D721Med (cell line): ENCODE data around the gene DKK2.

Experiments
- DNase-seq: peaks from one replicate; pipeline ENCODE4 v3.0.0; 2011; ENCODE audit warnings: low spot score; ENCODE audit not compliant: insufficient read length
- FAIRE-seq: peaks from 2 replicates; lab custom pipeline; 2011; peaks lifted over from hg19 to GRCh38; lab: Jason Lieb, UNC
- CTCF ChIP-seq: IDR thresholded peaks from 2 replicates; pipeline ENCODE4 v1.5.1; 2012; ENCODE audit warnings: mild to moderate bottlenecking, control low read depth; ENCODE audit not compliant: insufficient read depth; ENCODE audit errors: missing control alignments

The DKK2 gene

DNA sequence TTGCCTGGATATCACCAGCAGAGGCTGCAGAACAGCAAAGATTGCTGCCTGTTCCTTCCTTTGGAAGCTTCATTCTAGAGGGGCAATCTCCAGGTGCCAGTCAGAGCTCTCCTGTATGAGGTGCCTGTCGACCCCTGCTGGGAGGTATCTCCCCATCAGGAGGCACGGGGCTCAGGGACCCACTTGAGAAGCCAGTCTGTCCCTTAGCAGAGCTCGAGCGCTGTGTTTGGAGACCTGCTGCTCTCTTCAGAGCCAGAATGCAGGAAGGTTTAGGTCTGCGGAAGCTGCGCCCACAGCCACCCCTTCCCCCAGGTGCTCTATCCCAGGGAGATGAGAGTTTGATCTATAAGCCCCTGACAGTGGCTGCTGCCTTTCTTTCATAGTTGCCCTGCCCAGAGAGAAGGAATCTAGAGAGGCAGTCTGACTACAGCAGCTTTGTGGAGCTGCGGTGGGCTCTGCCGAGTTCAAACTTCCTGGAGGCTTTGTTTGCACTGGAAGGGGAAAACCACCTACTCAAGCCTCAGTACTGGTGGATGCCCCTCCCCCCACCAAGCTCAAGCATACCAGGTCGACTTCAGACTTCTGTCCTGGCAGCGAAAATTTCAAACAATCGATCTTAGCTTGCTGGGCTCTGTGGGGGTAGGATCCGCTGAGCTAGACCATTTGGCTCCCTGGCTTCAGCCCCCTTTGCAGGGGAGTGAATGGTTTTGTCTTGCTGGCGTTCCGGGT, 57.9 kb downstream of the DKK2 start:
- TF ChIP-seq CTCF, result no peak
- DNase-seq (no peak), FAIRE-seq (no peak)

DNA sequence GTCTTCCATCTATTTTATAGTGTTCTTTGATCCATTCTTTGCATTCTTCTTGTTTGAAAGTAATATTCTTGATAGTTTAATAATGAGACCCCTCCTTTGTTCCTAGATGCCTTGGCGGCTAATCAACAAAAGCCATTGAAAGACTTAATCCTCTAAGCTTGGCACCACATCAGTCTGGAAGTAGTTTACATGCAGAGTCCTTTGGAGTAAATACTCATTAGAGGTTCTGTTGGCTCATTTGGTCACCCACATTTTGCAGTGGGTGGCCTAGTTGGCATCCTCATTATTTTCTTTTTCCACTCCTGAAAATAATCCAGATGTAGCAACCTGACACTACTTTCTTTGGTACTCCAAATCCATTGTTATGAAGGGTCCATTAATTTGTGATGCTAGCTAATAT, 64.5 kb downstream of the DKK2 start:
- no peak for DNase-seq
- no peak for TF ChIP-seq CTCF
- FAIRE-seq, result no peak

DNA sequence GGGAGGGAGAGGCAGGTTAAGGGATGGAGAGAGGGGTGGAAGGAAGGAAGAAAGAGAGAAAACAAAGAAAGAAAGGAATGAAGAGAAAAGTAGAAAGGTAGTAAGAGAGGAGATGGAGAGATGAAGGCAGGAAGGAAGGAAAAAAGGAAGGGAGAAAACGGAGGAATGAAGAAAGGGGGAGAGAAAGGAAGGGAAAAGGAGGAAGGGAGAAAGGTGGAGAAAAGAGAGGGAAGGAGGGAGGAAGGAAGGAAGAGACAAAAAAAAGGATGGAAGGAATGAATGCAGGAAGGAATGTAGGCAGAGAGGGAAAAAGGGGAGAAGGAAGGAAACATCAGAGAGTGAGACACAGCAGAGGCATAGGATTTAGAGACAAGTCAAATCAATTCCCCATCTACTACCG, 68.2 kb downstream of the DKK2 start:
- TF ChIP-seq CTCF, result no peak
- DNase-seq, result no peak
- FAIRE-seq, result no peak

DNA sequence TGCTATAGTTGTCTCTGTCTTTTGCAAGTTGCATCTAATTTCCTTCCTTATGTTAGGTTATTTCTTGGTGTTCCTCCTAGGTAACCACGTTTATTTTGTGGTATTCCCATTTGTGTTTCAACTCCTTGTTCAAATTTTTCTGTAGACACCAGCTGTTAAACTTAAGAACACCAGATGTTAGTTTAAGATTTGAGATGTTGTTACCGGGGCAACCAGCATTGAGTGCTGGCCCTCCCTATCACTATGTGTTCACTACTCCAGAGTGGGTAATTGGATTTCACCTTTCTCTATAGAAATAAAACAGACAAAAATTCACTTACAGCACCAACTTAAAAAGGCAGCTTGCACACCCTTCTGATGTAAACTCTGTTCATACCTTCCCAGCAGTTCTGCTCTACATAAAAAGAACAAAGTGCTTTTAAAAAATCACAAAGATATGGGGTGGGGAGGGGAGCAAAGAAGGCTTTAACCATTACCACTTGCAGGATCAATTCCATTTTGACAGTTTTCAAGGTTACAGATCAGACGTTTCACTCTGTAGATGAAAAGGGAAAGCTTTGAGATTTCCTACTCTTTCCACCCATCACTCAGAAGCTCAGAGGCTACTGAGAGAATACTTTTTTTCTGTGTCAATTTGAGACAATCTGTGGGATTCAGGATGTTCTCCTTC, 82.9 kb downstream of the DKK2 start:
- TF ChIP-seq CTCF, result no peak
- peak; percentile 48 for FAIRE-seq
- DNase-seq, result no peak

GRCh38 chr4:106951891-106952290, 84.2 kb downstream of the DKK2 start:
- no peak for DNase-seq
- FAIRE-seq, result no peak
- TF ChIP-seq CTCF, result no peak

DNA sequence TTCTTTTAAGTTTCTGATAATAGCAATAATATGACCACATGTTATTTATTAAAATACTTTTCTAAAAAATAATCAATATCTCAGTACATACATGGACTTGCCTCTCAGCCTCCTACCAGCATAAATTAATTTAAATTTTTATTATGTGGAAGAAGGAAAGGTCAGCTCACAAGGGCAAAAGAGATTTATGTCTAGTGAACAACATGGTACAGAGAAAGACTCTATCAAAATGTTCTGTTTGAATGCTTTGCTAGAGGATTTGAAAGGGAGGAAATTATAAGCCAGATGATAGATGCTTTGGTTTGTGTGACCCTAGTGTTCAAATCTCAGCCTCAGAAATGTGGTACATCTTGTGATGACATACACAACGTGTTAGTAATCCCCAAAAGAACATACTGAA, 94.3 kb downstream of the DKK2 start:
- no peak for TF ChIP-seq CTCF
- FAIRE-seq (no peak), DNase-seq (no peak)

GRCh38 chr4:106930522-106930921, 105.6 kb downstream of the DKK2 start:
- FAIRE-seq, result no peak
- no peak for TF ChIP-seq CTCF

More at GRCh38 chr4:106930522-106930921, 105.6 kb downstream of the DKK2 start:
- DNase-seq, result no peak
